ENCODE results near the gene RPS6KA2.

RPS6KA2 gene

GRCh38 chr6:166627033-166627874 lies at the start of gene RPS6KA2:
TSS of gene RPS6KA2 (minus strand) at chr6:166627251. CDS start at chr6:166627019, 232 bp downstream.
- peak within 1 kb of the TSS; percentile 75 for H3K4me3 Mint-ChIP-seq
- DNase-seq = peak; percentile 100
- peak within 1 kb of the TSS; percentile 94 for H3K27ac Mint-ChIP-seq

DNA sequence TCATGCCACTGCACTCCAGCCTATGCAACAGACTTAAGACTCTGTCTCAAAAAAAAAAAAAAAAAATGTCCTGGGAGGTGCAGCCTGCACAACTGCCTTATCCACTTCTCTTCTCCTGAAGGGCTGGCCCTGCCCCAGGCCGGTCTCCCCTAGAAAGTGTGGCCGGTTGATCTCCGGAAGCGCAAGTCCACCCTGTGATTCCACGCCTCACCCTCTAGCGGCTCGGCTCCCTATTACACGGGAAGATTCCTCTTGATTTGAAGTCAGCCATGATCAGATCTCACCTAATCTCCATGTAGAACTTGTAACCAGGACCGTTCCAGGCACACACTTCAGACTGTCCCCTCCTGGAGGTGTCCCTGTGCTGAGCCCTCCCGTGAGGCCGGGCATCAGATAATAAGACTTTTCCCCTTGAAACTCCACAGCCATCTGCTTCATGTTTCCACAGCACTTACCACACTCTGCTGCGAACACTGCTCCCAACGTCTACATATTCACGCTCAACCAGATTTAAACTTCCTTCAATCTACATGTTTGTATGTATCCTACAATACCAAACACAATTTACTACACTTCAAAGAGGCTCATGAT lies 49.3 kb upstream of the RPS6KA2 start:
- Mint-ChIP-seq H3K9me3 (no peaks in the 10 kb centered on the region), H3K27ac (no peak overlapping the region), H3K36me3 (no peaks in the 10 kb centered on the region), H3K27me3 (peaks cover 30% of the 10 kb centered on the region), H3K4me3 (no peak overlapping the region), H3K4me1 (peaks cover 2% of the 10 kb centered on the region)
- DNase-seq = no peak
- CTCF ChIA-PET = no interaction called here

More at GRCh38 chr6:166627033-166627874, at the start of gene RPS6KA2:
- peaks cover 74% of the 10 kb centered on the region for H3K27me3 Mint-ChIP-seq
- no peaks in the 10 kb centered on the region for H3K9me3 Mint-ChIP-seq
- H3K4me1 Mint-ChIP-seq = peaks cover 27% of the 10 kb centered on the region
- H3K36me3 Mint-ChIP-seq = no peaks in the 10 kb centered on the region
- CTCF ChIA-PET = no interaction called here

DNA sequence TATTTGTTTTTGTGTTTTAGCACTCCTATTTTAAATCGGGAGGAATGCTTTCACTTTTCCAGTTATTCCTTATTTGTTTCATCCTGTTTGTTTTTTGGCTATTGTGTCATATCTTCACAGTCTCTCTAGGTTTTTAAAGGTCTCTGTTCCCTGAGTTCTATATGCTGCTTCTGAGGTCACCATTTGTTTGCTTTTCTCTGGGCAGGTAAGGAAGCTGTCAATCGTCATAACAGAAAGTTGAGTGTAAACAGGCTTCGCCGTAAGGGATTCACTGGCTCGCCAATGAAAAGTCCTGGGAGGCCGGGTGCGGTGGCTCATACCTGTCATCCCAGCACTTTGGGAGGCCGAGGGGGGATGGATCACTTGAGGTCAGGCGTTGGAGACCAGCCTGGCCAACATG lies 48.7 kb upstream of the RPS6KA2 start:
- no peak for DNase-seq
- Mint-ChIP-seq H3K4me1 (peaks cover 2% of the 10 kb centered on the region), H3K27ac (no peak overlapping the region), H3K4me3 (no peak overlapping the region), H3K9me3 (no peaks in the 10 kb centered on the region), H3K27me3 (peaks cover 33% of the 10 kb centered on the region), H3K36me3 (no peaks in the 10 kb centered on the region)
- CTCF ChIA-PET = no interaction called here

DNA sequence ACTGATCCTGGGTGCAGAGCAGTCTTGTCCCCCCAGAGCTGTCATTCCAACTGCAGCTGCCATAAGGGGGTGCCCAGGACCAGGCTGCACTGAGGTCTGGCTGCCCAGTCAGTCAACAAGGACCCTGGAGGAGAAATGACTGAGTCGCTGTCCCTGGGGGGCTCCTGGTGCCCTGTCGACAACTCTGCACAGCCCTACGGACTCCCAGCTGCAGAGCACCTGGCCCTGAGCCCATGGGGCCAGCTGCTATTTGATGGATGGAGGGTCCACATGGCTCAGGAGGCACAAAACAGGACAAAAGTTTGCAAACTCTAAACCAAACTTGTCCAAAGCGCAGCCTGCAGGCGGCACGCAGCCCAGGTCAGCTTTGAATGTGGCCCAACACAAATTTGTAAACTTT lies 46.3 kb upstream of the RPS6KA2 start:
- CTCF ChIA-PET = no interaction called here
- H3K4me1 Mint-ChIP-seq = peaks cover 2% of the 10 kb centered on the region
- no peak overlapping the region for H3K27ac Mint-ChIP-seq
- H3K36me3 Mint-ChIP-seq = no peaks in the 10 kb centered on the region
- H3K4me3 Mint-ChIP-seq = no peak overlapping the region
- H3K27me3 Mint-ChIP-seq = peaks cover 40% of the 10 kb centered on the region
- no peaks in the 10 kb centered on the region for H3K9me3 Mint-ChIP-seq
- DNase-seq = no peak

DNA sequence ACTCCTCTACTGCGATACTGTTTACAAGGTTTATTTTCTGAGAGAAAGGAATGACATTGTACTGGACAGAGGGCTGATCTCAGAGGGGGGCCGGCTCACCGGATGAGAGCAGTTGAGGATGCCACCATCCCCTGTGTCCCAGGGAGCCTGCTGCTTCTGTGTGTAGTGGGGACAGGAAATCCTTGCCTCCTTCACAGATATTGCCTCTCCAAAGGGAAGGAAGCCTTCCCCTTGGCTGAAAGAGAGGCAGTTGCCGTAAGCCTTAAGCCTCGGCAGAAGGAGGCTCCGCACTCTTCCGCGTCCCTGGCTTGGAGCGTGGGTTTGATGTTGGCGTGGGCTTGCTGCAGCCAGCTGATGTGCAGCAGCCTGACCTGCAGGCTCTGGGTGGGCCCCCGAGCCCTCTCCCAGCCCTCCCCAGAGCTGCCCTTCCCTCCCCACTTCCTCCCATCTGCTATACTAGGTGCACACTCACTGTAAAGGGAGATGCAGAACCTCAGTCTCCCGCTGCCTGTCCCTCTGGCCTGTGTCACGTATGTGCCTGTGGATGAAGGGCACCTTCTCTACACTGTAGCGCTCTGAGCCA lies 45.7 kb upstream of the RPS6KA2 start:
- Mint-ChIP-seq H3K27me3 (peaks cover 42% of the 10 kb centered on the region), H3K4me1 (peaks cover 2% of the 10 kb centered on the region), H3K36me3 (no peaks in the 10 kb centered on the region), H3K4me3 (no peak overlapping the region), H3K9me3 (no peaks in the 10 kb centered on the region), H3K27ac (no peak overlapping the region)
- CTCF ChIA-PET = no interaction called here
- DNase-seq = no peak

- no peak overlapping the region for H3K27ac Mint-ChIP-seq
- H3K36me3 Mint-ChIP-seq = no peaks in the 10 kb centered on the region
Measured at GRCh38 chr6:166672146-166672545, 45.1 kb upstream of the RPS6KA2 start.

GRCh38 chr6:166671434-166672081 lies 44.5 kb upstream of the RPS6KA2 start:
- Mint-ChIP-seq H3K27me3 (peaks cover 44% of the 10 kb centered on the region), H3K4me1 (peaks cover 2% of the 10 kb centered on the region), H3K9me3 (no peaks in the 10 kb centered on the region), H3K27ac (no peak overlapping the region), H3K4me3 (no peak overlapping the region), H3K36me3 (no peaks in the 10 kb centered on the region)
- CTCF ChIA-PET = no interaction called here
- DNase-seq = no peak

More at GRCh38 chr6:166672146-166672545, 45.1 kb upstream of the RPS6KA2 start:
- DNase-seq = no peak
- CTCF ChIA-PET = no interaction called here
- Mint-ChIP-seq H3K4me3 (no peak overlapping the region), H3K27me3 (peaks cover 44% of the 10 kb centered on the region), H3K9me3 (no peaks in the 10 kb centered on the region), H3K4me1 (peaks cover 2% of the 10 kb centered on the region)

- H3K36me3 Mint-ChIP-seq = no peaks in the 10 kb centered on the region
- H3K27ac Mint-ChIP-seq = no peak overlapping the region
- H3K4me3 Mint-ChIP-seq = no peak overlapping the region
- no peaks in the 10 kb centered on the region for H3K9me3 Mint-ChIP-seq
- peaks cover 2% of the 10 kb centered on the region for H3K4me1 Mint-ChIP-seq
- peaks cover 44% of the 10 kb centered on the region for H3K27me3 Mint-ChIP-seq
- CTCF ChIA-PET = no interaction called here
- no peak for DNase-seq
Measured at GRCh38 chr6:166670894-166671293, 43.8 kb upstream of the RPS6KA2 start.

- no peak for DNase-seq
- no peak overlapping the region for H3K27ac Mint-ChIP-seq
- H3K9me3 Mint-ChIP-seq = no peaks in the 10 kb centered on the region
- peaks cover 46% of the 10 kb centered on the region for H3K27me3 Mint-ChIP-seq
- H3K36me3 Mint-ChIP-seq = no peaks in the 10 kb centered on the region
- CTCF ChIA-PET = no interaction called here
- H3K4me3 Mint-ChIP-seq = no peak overlapping the region
- peaks cover 2% of the 10 kb centered on the region for H3K4me1 Mint-ChIP-seq
Measured at GRCh38 chr6:166670013-166670412, 43.0 kb upstream of the RPS6KA2 start.

DNA sequence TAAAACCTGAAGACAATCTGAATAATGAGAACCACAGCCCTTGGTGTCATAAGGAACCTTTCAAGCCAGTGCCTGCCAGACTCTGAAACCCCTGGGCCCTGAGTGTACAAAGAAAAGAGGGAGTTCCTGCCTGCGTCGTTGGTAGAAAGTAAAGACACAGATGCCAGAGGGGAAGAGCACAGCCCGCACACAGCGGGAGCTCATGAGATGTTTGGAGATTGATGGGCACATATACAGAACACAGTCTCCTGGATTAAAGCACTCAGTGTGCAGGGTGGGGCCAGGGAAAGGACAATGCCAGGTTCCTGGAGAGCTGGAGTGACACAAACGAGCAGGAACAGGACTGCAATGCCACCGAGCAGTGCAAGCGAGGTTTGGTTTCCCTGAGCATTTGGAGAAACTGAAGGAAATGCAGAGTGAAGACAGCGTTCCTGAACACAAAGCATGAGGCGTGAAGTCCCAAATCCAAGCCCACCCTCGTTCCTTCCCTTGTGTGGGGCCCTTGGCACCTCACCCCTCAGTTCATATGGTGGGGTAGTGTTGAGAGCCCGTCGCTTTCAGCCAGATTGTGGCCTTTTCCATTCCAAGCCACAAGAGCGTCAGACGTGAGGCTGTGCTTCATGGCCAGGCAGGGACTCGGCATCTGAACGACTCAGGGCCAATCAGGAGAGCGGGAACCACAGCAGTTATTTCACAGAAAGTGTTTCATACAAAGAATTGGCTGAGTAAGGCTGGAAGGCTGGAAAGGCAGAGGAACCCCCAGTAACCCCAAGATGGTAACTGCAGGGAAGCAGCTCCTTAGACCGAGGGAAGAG lies 41.0 kb upstream of the RPS6KA2 start:
- Mint-ChIP-seq H3K36me3 (no peaks in the 10 kb centered on the region), H3K9me3 (no peaks in the 10 kb centered on the region), H3K4me3 (no peak overlapping the region), H3K27ac (no peak overlapping the region), H3K4me1 (peaks cover 8% of the 10 kb centered on the region), H3K27me3 (peaks cover 51% of the 10 kb centered on the region)
- no peak for DNase-seq
- CTCF ChIA-PET = no interaction called here

DNA sequence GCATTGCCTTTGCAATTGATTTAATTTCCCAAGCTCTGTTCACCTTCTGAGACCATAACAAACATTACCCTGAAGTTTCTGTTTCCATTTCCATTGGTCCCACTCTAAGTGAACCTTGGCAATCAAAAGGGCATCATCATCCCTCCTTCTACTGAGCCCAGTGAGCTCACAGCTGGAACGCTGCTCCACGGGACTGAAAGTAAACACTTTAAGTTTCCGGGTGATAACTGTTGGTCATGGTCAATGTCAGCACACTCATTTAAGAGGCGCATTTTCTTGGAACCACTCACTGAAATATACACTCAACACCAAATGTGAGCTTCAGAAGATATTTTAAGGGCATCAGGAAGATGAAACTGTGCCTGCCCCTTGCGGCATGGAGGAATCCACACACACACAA lies 37.1 kb upstream of the RPS6KA2 start:
- Mint-ChIP-seq H3K4me3 (no peak overlapping the region), H3K36me3 (no peaks in the 10 kb centered on the region), H3K9me3 (no peaks in the 10 kb centered on the region), H3K27ac (no peak overlapping the region), H3K27me3 (peaks cover 28% of the 10 kb centered on the region), H3K4me1 (peaks cover 5% of the 10 kb centered on the region)
- CTCF ChIA-PET = no interaction called here
- no peak for DNase-seq

- DNase-seq = no peak
- CTCF ChIA-PET = no interaction called here
- Mint-ChIP-seq H3K27ac (no peak overlapping the region), H3K27me3 (peaks cover 33% of the 10 kb centered on the region), H3K36me3 (no peaks in the 10 kb centered on the region), H3K9me3 (no peaks in the 10 kb centered on the region), H3K4me3 (no peak overlapping the region), H3K4me1 (peaks cover 5% of the 10 kb centered on the region)
Measured at GRCh38 chr6:166663568-166663967, 36.5 kb upstream of the RPS6KA2 start.

- no peak overlapping the region for H3K4me3 Mint-ChIP-seq
- DNase-seq = no peak
- peaks cover 7% of the 10 kb centered on the region for H3K4me1 Mint-ChIP-seq
- peaks cover 27% of the 10 kb centered on the region for H3K27me3 Mint-ChIP-seq
- no peaks in the 10 kb centered on the region for H3K9me3 Mint-ChIP-seq
- CTCF ChIA-PET = no interaction called here
- H3K36me3 Mint-ChIP-seq = no peaks in the 10 kb centered on the region
- H3K27ac Mint-ChIP-seq = no peak overlapping the region
Measured at GRCh38 chr6:166662690-166663089, 35.6 kb upstream of the RPS6KA2 start.
